NT2/D1 (cell line): Measurements from ENCODE around the gene RBFOX1.

Experiments
- YY1 ChIP-seq: IDR thresholded peaks from 2 replicates; pipeline ENCODE4 v1.6.1; 2011; ENCODE audit not compliant: insufficient read length, insufficient read depth
- ZNF274 ChIP-seq: IDR thresholded peaks from 2 replicates; pipeline ENCODE4 v1.6.1; 2011; ENCODE audit warnings: mild to moderate bottlenecking, low read depth, low read length

DNA sequence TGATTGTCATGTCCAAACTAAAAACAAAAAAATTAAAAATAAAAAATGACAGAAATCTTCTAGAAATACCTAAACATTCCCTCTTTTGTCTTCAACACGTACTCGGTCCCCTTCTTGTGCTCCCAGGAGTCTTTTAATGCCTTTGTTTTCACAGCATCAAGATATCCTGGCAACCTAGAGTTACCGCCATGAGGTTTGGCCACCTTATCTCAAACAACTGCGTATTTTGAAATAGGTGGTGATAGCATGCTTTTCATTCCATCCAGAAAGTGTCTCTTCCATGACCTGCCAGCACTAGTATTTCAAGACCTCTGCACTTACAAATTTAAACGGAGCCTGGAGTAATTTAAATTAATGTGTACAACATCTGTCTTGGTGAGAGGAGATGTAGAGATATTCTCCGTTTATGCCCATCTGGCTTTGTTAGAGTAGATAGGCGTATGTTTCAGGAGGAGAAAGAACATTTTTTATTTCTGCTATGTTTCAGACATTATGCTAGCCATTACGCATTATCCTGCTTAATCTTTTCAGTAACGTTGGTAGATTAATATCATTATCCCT, 42.0 kb downstream of the RBFOX1 start:
- TF ChIP-seq YY1: no peak
- no peak for TF ChIP-seq ZNF274
